Activated B cell treated with CpG ODN at 0.5 μM for 24 hours (primary cell): ENCODE measurements around the gene DIRAS1. TPM values are rescaled to one million over a fixed set of nuclear protein-coding genes. Genes with fewer than 3 reads are reported as not detected.
A peak's percentile ranks its signal among the peaks of the same experiment; 100 is the strongest.

Experiments used
- ATAC-seq: fragments of 200-7000 bp; cut with Tn5 transposase; one replicate; pipeline ENCODE4 v1.10.0; 2021; ENCODE audit warnings: low read depth, mild to moderate bottlenecking, moderate library complexity
- CTCF ChIA-PET: fragments of 350-600 bp; sonication (Branson Sonifier 250); formaldehyde crosslinking; loops from one replicate; lab custom pipeline; 2021; ENCODE audit warnings: antibody characterized with exemption; lab: Charles Lee
- POLR2A ChIA-PET: fragments of 350-600 bp; sonication (Branson Sonifier 250); formaldehyde crosslinking; loops from one replicate; lab custom pipeline; 2021; ENCODE audit warnings: antibody characterized with exemption; lab: Charles Lee
- DNase-seq: peaks from one replicate; pipeline ENCODE4 v3.0.0; 2022
- H3K27ac Mint-ChIP-seq: one replicate; pipeline ENCODE4 v1.8.0; 2020; ENCODE audit warnings: mixed read lengths
- H3K27me3 Mint-ChIP-seq: one replicate; pipeline ENCODE4 v1.8.0; 2021; ENCODE audit warnings: mixed read lengths
- H3K36me3 Mint-ChIP-seq: one replicate; pipeline ENCODE4 v1.8.0; 2021; ENCODE audit warnings: low read depth, mixed read lengths
- H3K4me1 Mint-ChIP-seq: one replicate; pipeline ENCODE4 v1.8.0; 2021; ENCODE audit warnings: mixed read lengths
- H3K4me3 Mint-ChIP-seq: one replicate; pipeline ENCODE4 v1.8.0; 2020; ENCODE audit warnings: mild to moderate bottlenecking, mixed read lengths
- H3K9me3 Mint-ChIP-seq: one replicate; pipeline ENCODE4 v1.8.0; 2020; ENCODE audit warnings: mixed read lengths
- CTCF ChIP-seq: fragments of 200-600 bp; IDR thresholded peaks from one replicate; pipeline ENCODE4 v1.8.0; 2022; ENCODE audit warnings: antibody characterized with exemption, mild to moderate bottlenecking
- intact Hi-C: fragments of 100-400 bp; cut with micrococcal nuclease; formaldehyde crosslinking; loops from one replicate; pipeline ENCODE4 v1.15.1; 2024
- total RNA-seq: library from RNA; stranded (reverse); gene quantifications from 2 replicates; pipeline ENCODE4 v1.2.3, GENCODE V29; 2022

DIRAS1 gene
- total RNA-seq, 1 donor from 2014 or later, result 6.4 TPM

DNA sequence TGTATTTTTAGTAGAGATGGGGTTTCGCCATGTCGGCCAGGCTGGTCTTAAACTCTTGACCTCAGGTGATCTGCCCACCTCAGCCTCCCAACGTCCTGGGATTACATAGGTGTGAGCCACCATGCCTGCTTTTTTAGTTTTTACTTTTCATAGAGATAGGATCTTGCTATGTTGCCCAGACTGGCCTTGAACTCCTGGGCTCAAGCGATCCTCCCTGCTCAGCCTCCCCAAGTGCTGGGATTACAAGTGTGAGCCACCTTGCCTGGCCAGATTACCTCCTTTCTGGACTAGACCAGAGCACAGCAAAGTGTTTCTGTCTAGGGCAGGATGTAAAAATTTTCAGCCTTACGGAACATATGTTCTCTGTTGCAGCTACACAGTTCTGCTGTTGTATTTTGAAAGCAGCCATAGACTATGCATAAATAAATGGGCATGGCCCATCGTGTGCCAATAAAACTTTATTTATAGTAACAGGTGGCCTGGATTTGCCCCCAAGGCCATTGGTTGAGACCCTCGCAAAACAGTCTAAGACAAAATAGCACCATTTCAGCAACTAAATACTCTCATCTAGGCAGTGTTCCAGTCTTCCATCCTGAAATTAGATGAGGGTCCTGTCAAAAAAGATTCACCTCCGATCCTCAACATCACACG is 54.7 kb downstream of the DIRAS1 start:
- Mint-ChIP-seq H3K9me3 (no peaks in the 10 kb centered on the region), H3K4me1 (peaks cover 74% of the 10 kb centered on the region), H3K27ac (peak overlapping the region; percentile 86), H3K4me3 (no peak overlapping the region), H3K27me3 (no peaks in the 10 kb centered on the region), H3K36me3 (peaks cover 41% of the 10 kb centered on the region)
- TF ChIP-seq CTCF, result no peak
- DNase-seq (no peak), ATAC-seq (no peak)
- ChIA-PET POLR2A (no interaction called here), CTCF (interaction anchor here (2.0 kb wide), 1 partner anchor 18 kb away, joined by 6 read pairs; no protein-coding TSS in a partner anchor)
- intact Hi-C loops, result no loop called here

GRCh38 chr19:2665103-2665502 is 56.1 kb downstream of the DIRAS1 start:
- ChIA-PET POLR2A (interaction anchor here (0.5 to 0.6 kb wide), 2 partner anchors 15 to 1378 kb away, joined by 3 to 14 read pairs; no protein-coding TSS in a partner anchor), CTCF (interaction anchor here (1.3 to 2.0 kb wide), 2 partner anchors 17 to 85 kb away, joined by 4 to 6 read pairs; no protein-coding TSS in a partner anchor)
- H3K4me3 Mint-ChIP-seq, result peak overlapping the region; percentile 32
- H3K27me3 Mint-ChIP-seq, result no peaks in the 10 kb centered on the region
- peaks cover 68% of the 10 kb centered on the region for H3K4me1 Mint-ChIP-seq
- ATAC-seq (no peak), DNase-seq (no peak)
- peaks cover 40% of the 10 kb centered on the region for H3K36me3 Mint-ChIP-seq
- intact Hi-C loops, result loop anchor here (2.0 kb wide), 1 partner anchor 76 kb away; the partner anchor contains the start of gene SLC39A3
- peak overlapping the region; percentile 94 for H3K27ac Mint-ChIP-seq
- no peaks in the 10 kb centered on the region for H3K9me3 Mint-ChIP-seq
- TF ChIP-seq CTCF, result no peak

Other genes with a start within 250 kb of the DIRAS1 start
- 291 and 302 TPM in 2 replicates for gene GADD45B, start 245.2 kb downstream of the DIRAS1 start, total RNA-seq
- gene GNG7, start 18.7 kb downstream of the DIRAS1 start, total RNA-seq, result 34.8 and 35.4 TPM in 2 replicates
- 33.8 and 34.3 TPM in 2 replicates for gene SLC39A3, start 18.6 kb upstream of the DIRAS1 start, total RNA-seq
- gene SGTA, start 61.9 kb upstream of the DIRAS1 start, total RNA-seq, result 45.6 and 47.3 TPM in 2 replicates
- gene THOP1, start 64.1 kb upstream of the DIRAS1 start, total RNA-seq, result 101 and 104 TPM in 2 replicates
- gene ZNF554, start 98.5 kb upstream of the DIRAS1 start, total RNA-seq, result 2.7 and 3.1 TPM in 2 replicates
- gene ZNF555, start 120.1 kb upstream of the DIRAS1 start, total RNA-seq, result 7.4 and 8.4 TPM in 2 replicates
- gene ZNF556, start 146.0 kb upstream of the DIRAS1 start, total RNA-seq, result not detected in 2 replicates
- 4.6 and 5.3 TPM in 2 replicates for gene ZNF57, start 179.6 kb upstream of the DIRAS1 start, total RNA-seq
- 5.2 and 6.7 TPM in 2 replicates for gene ZNF77, start 223.6 kb upstream of the DIRAS1 start, total RNA-seq